Glutamatergic neuron (in vitro differentiated cells): ENCODE results near the gene N4BP2L2. TPM values are rescaled to one million over a fixed set of nuclear protein-coding genes. Genes with fewer than 3 reads are reported as not detected.

Experiments
- DNase-seq: peaks from one replicate; pipeline ENCODE4 v3.0.0; 2022
- H3K27ac Mint-ChIP-seq: one replicate; pipeline ENCODE4 v1.8.0; 2020; ENCODE audit warnings: mild to moderate bottlenecking, mixed read lengths, inconsistent platforms; ENCODE audit not compliant: unreplicated experiment
- H3K27me3 Mint-ChIP-seq: one replicate; pipeline ENCODE4 v1.8.0; 2020; ENCODE audit warnings: mild to moderate bottlenecking, moderate library complexity, mixed read lengths, inconsistent platforms; ENCODE audit not compliant: unreplicated experiment
- H3K36me3 Mint-ChIP-seq: one replicate; pipeline ENCODE4 v1.8.0; 2020; ENCODE audit warnings: mild to moderate bottlenecking, mixed read lengths, inconsistent platforms; ENCODE audit not compliant: unreplicated experiment
- H3K4me1 Mint-ChIP-seq: one replicate; pipeline ENCODE4 v1.8.0; 2020; ENCODE audit warnings: mild to moderate bottlenecking, low read depth, mixed read lengths, inconsistent platforms; ENCODE audit not compliant: unreplicated experiment
- H3K4me3 Mint-ChIP-seq: one replicate; pipeline ENCODE4 v1.8.0; 2020; ENCODE audit warnings: mild to moderate bottlenecking, mixed read lengths, inconsistent platforms; ENCODE audit not compliant: unreplicated experiment
- H3K9me3 Mint-ChIP-seq: one replicate; pipeline ENCODE4 v1.8.0; 2020; ENCODE audit warnings: mild to moderate bottlenecking, moderate library complexity, mixed read lengths, inconsistent platforms; ENCODE audit not compliant: unreplicated experiment
- CTCF ChIP-seq: fragments of 200-600 bp; sonication (generic); IDR thresholded peaks from one replicate; pipeline ENCODE4 v1.5.0; 2021; ENCODE audit not compliant: partially characterized antibody, unreplicated experiment
- total RNA-seq: library from RNA; stranded (reverse); fragmentation: NEBNext Ultra II Directional; extraction: Animal tissue kit (Norgen Biotek cat#: 25700); gene quantifications from one replicate; pipeline ENCODE4 v1.2.1, GENCODE V29; 2021; ENCODE audit not compliant: unreplicated experiment

Gene N4BP2L2
- total RNA-seq, 1 donor from 2014 or later: 129 TPM

GRCh38 chr13:32414580-32414979 is 124.0 kb downstream of the N4BP2L2 start:
- H3K4me1 Mint-ChIP-seq: peaks cover 7% of the 10 kb centered on the region
- H3K36me3 Mint-ChIP-seq: peaks cover 8% of the 10 kb centered on the region
- H3K27me3 Mint-ChIP-seq: peaks cover 5% of the 10 kb centered on the region
- H3K4me3 Mint-ChIP-seq: no peak overlapping the region
- no peak overlapping the region for H3K27ac Mint-ChIP-seq
- DNase-seq: no peak
- peaks cover 6% of the 10 kb centered on the region for H3K9me3 Mint-ChIP-seq
- no peak for TF ChIP-seq CTCF

- Mint-ChIP-seq H3K36me3 (peaks cover 4% of the 10 kb centered on the region), H3K9me3 (peaks cover 4% of the 10 kb centered on the region), H3K27me3 (peaks cover 4% of the 10 kb centered on the region), H3K4me1 (peaks cover 17% of the 10 kb centered on the region), H3K27ac (no peak overlapping the region), H3K4me3 (no peak overlapping the region)
- no peak for TF ChIP-seq CTCF
- no peak for DNase-seq
These were observed 125.3 kb downstream of the N4BP2L2 start for GRCh38 chr13:32413284-32413683.

- H3K36me3 Mint-ChIP-seq: no peaks in the 10 kb centered on the region
These were observed 128.8 kb downstream of the N4BP2L2 start for GRCh38 chr13:32409561-32410421.

GRCh38 chr13:32409001-32409313 is 129.6 kb downstream of the N4BP2L2 start:
- peak overlapping the region; percentile 88 for H3K4me3 Mint-ChIP-seq
- peaks cover 4% of the 10 kb centered on the region for H3K27me3 Mint-ChIP-seq
- H3K4me1 Mint-ChIP-seq: peaks cover 17% of the 10 kb centered on the region
- peaks cover 1% of the 10 kb centered on the region for H3K9me3 Mint-ChIP-seq
- DNase-seq: no peak
- peak overlapping the region; percentile 78 for H3K27ac Mint-ChIP-seq
- H3K36me3 Mint-ChIP-seq: no peaks in the 10 kb centered on the region
- no peak for TF ChIP-seq CTCF

More at GRCh38 chr13:32409561-32410421, 128.8 kb downstream of the N4BP2L2 start:
- H3K27me3 Mint-ChIP-seq: peaks cover 4% of the 10 kb centered on the region
- peaks cover 17% of the 10 kb centered on the region for H3K4me1 Mint-ChIP-seq
- H3K4me3 Mint-ChIP-seq: peak overlapping the region; percentile 88
- H3K27ac Mint-ChIP-seq: peak overlapping the region; percentile 78
- no peak for TF ChIP-seq CTCF
- peak; percentile 62 for DNase-seq
- peaks cover 1% of the 10 kb centered on the region for H3K9me3 Mint-ChIP-seq

- H3K27me3 Mint-ChIP-seq: peaks cover 4% of the 10 kb centered on the region
- no peak for DNase-seq
- H3K4me3 Mint-ChIP-seq: no peak overlapping the region
- TF ChIP-seq CTCF: no peak
- H3K27ac Mint-ChIP-seq: no peak overlapping the region
- no peaks in the 10 kb centered on the region for H3K36me3 Mint-ChIP-seq
- H3K9me3 Mint-ChIP-seq: peaks cover 1% of the 10 kb centered on the region
- peaks cover 17% of the 10 kb centered on the region for H3K4me1 Mint-ChIP-seq
These were observed 130.1 kb downstream of the N4BP2L2 start for GRCh38 chr13:32408296-32409000.
